ENCODE results near the gene ASL.
"Not testable (repeated sequence)": the region's sequence is repeated elsewhere in the genome, so short reads cannot be mapped to it uniquely, and the experiment has no call there.

Gene ASL

DNA sequence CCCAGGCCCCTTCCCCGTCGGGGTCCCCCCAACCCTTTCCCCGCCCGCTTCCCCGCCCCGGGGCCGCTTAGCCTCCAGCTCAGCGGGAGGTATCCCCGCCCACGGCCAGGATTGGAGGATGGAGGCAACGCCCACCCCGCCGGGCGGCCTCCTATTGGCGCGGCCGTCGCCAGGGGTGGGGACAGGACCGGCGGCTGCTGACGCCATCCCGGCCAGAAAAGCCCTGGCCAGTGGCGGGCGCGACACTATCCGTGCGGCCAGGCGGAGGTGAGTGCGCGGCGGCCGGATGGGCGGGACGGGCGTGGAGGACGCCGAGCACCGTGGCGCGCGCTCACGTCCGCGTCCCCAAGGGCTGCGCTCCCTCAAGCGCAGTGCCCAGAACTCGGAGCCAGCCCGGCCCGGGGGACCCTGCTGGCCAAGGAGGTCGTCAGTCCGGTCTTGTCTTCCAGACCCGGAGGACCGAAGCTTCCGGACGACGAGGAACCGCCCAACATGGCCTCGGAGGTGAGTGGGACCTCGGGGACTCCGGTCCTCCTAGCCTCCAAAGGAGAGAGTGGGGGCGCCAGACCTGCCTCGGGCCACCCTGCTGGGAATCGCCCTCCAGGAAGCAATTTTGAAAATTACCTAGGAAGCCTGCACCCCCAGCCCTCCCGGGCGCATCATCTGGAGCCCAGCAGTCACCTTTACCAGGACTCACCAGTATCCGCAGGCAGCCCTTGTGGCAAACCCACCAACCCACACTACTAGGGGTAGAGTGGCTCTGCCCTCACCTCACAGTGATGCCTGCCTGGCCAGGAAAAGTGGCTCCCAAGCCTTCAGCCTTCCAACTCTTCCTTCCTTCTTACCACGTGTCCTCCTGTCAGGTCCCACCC lies at the start of gene ASL:
Gene ASL (plus strand): TSS at position 230 of the 872 bp plus-strand sequence. CDS start 263 bp downstream, at position 493.
- peak; percentile 96 to 99 (median 98) for DNase-seq

GRCh38 chr7:66028342-66028741 lies 47.3 kb upstream of the ASL start:
- not testable (repeated sequence) for DNase-seq

DNA sequence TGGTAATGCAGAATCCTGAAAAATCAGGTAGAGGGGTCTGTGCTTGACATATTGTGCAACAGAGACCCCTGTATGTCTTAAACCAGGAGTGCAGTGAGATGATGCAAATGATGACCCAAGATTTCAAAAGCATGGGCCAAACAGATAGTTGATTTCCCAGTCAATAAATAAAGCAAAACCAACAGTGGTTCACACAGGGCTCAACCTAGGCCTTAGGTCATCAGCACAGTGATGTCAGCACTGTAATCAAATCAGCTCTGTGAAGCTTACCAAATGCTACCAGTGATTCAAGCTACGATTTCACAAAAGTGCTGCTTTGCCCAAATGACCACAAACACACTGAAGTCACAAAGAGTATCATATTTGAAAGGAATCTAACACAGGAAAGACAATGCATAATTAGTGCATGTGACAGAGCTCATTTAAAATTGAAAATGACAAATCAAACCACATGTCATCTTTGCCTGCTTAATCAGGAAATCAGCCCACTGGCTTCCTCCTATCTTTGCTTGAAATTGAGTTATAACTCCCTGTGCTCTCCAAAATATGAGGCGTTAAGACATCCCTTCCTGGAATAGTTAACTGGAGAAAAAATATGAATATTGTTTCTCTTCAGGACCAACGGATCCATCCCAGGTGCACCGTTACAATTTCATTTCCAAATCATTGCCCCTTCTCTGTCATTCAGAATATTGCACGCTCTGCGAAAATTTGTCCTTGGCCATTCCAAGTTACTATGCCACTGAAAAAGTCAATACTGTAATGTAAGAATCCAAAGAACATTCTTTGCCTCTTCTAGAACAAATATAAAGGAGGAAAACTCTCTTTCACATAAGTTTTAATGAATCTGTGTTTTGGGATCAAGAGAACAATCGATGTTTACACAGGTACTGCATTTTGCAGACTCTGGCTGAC lies 41.9 kb upstream of the ASL start:
- DNase-seq = peak; percentile 46 to 80 (median 49)

- DNase-seq = not testable (repeated sequence)
Observed at GRCh38 chr7:66034436-66035010, 41.1 kb upstream of the ASL start.

- no peak for DNase-seq
Observed at GRCh38 chr7:66036382-66036781, 39.2 kb upstream of the ASL start.

- DNase-seq = no peak
Observed at GRCh38 chr7:66036788-66037187, 38.8 kb upstream of the ASL start.

GRCh38 chr7:66039094-66039670 lies 36.4 kb upstream of the ASL start:
- no peak for DNase-seq

- DNase-seq = peak; percentile 28 to 58 (median 47)
Observed at GRCh38 chr7:66043681-66044497, 31.7 kb upstream of the ASL start.

GRCh38 chr7:66044498-66044854 lies 31.1 kb upstream of the ASL start:
- not testable (repeated sequence) for DNase-seq

GRCh38 chr7:66047426-66047825 lies 28.2 kb upstream of the ASL start:
- no peak for DNase-seq

GRCh38 chr7:66049886-66050285 lies 25.7 kb upstream of the ASL start:
- not testable (repeated sequence) for DNase-seq

GRCh38 chr7:66050337-66050957 lies 25.2 kb upstream of the ASL start:
- no peak for DNase-seq

- DNase-seq = peak; percentile 50 to 64 (median 54)
Observed at GRCh38 chr7:66050990-66051448, 24.6 kb upstream of the ASL start.

- no peak for DNase-seq
Observed at GRCh38 chr7:66052447-66052846, 23.2 kb upstream of the ASL start.

- DNase-seq = no peak
Observed at GRCh38 chr7:66054063-66054462, 21.6 kb upstream of the ASL start.

DNA sequence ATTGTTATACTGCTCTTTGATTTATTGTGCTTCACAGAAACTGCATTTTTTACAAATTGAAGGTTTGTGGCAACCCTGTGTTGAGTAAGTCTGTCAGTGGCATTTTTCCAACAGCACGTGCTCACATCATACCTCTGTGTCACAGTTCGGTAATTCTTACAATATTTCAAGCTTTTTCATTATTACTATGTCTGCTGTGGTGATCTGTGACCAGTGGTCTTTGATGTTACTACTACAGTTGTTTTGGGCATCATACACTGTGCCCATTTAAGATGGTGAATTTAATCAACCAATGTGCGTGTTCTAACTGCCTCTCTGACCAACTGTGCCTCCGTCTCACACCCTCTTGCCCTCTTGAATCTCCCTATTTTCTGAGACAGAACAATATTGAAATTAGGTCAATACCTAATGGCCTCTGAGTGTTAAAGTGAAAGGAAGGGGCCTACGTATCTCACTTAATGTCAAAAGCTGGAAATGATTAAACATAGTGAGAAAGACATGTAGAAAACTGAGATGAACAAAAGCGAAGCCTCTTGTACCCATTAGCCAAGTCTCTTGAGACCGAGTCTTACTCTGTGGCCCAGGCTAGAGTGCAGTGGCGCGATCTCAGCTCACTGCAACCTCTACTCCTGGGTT lies 20.2 kb upstream of the ASL start:
- no peak for DNase-seq

DNA sequence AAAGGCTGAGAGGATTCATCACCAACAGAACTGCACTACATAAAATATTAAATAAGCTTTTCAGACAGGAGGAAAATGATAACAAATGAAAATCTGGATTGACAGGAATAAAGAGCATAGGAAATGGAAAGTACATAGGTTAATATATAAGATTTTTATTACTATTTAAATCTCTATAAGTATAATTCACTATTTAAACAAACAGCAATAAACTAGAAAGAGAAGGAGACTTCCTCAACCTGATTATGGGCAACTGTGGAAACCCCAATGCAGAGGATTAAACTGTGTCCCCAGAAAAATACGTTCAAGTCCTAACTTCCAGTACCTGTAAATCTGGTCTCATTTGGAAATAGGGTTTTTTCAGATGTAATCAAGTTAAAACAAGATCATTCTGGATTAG lies 14.8 kb upstream of the ASL start:
- DNase-seq = no peak

DNA sequence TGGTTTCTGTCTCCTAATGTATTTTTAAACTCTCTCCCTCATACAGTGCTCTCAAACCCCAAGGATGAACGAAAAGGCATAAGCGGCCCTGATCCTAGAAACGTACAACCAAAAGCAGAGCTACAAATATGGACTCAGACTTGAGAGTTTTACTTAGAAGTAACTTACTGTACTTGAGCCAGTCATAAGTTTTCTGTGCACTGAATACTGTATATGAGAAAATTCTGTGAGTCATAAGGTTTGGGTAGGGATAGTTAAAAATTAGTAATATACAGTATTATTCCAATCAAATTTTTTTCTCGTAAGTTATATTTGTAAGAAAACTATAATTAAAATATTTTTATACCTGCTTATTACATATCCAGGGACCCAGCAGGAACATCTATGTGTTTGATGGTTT lies 5.9 kb upstream of the ASL start:
- DNase-seq = no peak

- peak in 1 of 3 donors; percentile 20 for DNase-seq
Observed at GRCh38 chr7:66070222-66070621, 5.4 kb upstream of the ASL start.

GRCh38 chr7:66072208-66072607 lies 3.4 kb upstream of the ASL start:
- not testable (repeated sequence) for DNase-seq
